CD4-positive, alpha-beta T cell treated with Interleukin-17A for 4 hours (primary cell): Measurements from ENCODE around the gene TBC1D10A.

Source experiments
- DNase-seq: peaks from one replicate; pipeline ENCODE4 v3.0.0-alpha.2; 2020; ENCODE audit warnings: mixed read lengths

Gene TBC1D10A

DNA sequence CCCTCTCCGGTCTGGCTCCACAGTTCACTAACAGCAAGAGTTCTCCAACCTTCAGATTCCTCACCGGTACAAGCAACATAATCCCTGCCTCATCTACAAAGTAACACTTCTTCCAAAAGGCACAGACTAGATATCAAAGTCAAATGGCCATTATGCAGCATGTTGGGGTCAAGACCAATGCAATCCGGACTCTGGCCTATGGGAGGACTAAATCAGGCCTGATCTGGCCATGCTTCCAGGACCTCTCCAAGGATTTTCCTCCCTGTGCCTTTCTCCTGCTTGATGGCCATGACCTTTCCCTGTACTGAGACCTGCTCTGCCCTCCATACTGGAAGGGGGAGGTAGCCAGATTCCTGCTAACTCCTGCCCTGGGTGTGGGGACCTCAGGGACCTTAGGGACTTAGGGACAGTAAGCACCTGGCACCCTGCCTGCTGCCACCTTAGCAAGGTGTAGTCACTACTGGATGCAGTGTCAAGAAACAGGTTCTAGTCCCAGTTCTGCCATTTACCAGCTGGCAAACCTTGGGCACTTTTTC is 6.7 kb downstream of the TBC1D10A start:
- no peak for DNase-seq

DNA sequence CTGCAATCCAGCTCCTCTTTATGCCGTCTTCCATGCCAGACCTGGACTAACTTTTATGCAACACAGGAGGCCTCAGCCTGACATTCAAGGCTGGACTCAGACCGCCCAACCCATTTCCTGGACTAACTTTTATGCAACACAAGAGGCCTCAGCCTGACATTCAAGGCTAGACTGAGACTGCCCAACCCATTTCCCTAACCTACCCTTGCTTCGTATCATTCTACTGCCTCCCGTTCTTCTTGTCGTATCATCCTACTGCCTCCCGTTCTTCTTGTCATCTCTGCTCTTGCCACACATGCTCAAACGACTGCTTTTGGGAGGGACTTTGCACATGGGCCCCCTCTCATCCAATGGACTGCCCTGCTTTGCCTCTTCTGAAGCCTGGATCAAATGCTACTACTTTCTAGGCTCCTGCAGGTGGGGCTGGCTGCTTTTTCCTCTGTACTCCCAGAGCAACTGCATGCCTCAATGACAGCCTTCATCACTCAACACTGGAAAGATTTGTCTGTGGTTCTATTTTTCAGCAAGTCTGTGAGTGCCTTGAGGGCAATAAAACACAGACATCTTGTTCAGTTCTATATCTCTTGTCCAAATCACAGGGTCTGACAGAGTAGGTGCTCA is 7.8 kb downstream of the TBC1D10A start:
- DNase-seq: no peak

DNA sequence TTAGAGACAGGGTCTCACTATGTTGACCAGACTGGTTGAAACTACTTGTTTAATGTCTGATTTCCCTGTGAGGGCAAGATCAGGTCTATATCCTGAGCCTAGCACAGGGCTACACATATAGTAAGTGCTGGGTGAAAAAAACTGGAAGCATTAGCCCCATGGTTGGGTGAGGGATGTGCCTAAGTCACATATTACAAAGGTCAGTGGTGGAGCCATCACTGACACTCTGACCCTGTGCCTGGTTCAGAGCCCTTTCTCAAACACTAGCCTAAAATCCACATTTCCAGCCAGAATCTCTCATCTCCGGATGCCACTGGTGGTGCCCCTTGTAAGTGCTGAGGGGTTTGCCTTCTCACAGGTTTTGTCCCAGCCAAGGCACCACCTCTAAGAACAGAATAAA is 9.0 kb downstream of the TBC1D10A start:
- no peak for DNase-seq

GRCh38 chr22:30315962-30316576 is 10.7 kb downstream of the TBC1D10A start:
- DNase-seq: peak; percentile 29

DNA sequence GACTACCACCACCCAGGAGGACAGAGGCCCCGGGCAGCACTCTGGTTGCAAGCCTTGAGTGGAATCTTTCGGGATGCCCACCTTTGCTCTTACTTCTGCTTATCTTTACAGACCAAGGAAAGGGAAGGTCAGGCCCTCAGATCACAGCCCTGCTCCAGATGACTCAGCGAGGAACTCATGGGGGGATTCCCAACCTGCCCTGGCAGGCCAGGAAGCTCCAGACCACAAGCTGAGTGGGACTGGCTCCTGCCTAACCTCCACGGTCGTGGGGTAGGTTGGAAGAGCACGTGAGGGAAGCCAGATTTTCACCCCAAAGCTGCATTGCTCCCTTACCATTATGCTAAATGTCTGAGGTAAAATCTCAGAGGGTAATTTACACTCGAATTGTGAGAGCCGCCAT is 11.8 kb downstream of the TBC1D10A start:
- DNase-seq: peak; percentile 59

DNA sequence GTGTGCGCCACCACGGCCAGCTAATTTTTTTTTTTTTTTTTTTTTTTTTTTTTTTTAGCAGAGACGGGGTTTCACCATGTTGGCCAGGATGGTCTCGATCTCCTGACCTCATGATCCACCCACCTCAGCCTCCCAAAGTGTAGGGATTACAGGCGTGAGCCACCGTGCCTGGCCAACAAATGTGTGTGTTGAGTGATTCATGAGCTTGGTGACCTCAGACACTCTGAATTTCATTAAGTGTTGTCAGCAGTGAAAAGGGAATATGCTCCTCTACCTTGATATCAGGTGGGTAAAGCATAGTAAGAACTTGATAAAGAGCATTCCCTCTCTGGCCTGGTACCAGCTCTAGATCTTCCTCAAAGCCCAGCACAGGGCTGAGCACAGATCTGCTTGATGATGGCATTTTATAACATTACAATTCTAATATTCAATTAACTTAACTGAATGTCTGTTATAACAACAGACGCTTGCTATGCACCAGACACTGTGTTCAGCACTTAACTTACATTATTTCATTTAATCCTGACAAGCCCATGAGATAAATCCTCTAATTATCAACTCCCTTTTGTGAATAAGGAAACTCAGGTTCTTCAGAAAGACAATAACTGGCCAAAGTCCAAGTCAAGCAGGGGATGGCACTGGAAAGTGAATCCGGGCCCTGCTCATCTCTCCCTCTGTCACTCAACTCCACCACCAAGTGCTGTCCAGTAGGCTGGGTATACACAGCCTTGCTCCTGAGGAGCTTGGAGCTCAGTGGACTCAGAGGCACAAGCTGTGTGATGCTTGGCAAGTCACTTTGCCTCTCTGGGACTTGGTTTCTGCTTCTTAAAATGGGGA is 13.0 kb downstream of the TBC1D10A start:
- no peak for DNase-seq

DNA sequence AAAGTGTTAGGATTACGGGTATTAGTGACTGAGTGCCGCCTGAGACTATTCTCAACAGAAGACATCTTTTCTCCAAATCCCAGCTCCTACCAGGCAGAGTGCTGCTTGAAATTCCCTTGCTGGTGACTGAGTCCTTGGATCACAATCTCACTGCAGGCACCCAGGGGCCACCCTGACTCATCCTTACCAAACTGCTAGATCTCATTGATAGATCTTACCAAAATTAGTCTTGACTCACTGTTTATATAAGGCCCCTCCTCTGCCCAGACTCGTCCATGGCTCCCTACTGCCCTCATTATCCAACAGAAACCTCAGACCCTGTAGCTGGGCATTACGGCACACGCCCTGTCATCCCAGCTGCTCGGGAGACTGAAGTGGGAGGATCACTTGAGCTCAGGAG is 14.7 kb downstream of the TBC1D10A start:
- peak; percentile 49 for DNase-seq

DNA sequence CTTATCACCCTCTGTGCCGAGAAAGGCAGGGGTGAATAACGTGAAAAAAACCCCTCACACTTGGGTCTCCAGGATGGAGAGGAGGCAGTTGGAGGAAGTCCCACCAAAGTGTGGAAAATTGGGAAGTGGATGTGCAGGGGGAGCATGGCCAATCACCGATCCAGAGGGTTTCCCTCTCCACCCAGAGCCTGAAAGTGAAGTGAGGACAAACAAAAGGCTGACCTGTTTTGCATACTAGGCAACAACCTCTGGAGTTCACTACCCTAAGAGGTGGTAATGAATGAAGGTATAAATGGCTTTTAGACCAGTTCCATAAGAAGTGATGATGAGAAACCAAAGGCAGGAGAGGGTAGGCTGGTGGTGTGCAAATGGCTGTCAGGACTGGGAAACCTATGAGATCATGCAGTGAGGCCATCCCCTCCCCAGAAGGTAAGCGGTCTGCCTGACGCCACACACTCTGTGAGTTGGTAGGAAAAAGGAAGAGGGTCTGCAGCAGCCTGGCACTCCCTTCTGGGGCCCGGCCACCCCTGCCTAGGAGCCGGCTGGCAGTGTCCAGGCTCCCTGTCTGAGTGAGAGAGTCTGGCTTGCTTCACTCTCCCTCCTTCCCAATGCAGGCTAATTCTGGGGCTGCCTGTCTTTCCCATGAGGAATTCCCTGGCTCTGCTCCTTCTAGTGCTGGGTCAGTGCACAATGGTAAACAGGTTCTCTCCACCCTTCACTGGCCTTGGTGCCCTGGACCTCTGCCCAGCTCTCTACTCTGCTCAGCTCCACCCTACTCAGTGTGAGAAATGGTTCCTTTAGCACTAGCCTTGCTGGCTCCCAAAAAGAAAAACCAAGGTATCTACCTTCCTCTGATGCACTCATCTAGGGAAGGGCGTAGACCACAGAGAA is 15.6 kb downstream of the TBC1D10A start:
- DNase-seq: no peak

- peak; percentile 51 for DNase-seq
Observed at GRCh38 chr22:30309951-30310741, 16.6 kb downstream of the TBC1D10A start.

DNA sequence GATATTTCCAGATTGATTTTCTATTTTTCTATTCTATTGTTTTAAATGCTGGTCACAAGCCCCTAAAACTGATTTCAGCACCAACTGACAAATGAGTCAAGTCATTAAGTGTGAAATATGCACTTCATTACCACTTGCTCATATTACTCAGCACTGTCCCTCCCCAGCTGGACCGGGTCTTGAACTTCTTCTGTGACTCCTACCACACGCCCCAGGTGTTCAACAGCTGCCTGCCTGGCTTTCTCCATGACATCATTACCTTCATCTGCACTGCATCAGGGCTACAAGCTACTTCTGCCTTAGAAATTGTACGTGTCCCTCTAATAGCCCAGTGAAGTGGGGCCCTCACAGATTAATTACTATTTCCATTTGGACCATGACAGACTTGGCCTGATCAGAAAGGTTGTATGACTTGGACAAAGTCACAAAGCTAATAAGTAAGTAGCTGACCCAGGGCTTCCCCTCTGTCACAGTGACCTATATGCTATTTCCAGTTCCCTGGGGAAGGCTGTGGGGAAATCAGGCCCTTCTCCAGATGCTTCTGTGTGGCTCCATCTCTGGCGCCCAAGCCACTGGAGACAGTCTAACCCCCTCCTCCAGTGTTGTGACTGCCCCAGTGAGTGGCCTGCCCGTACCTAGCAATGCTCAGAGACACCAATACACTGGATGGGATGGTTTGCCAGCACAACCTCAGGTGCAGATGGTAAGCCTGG is 18.1 kb downstream of the TBC1D10A start:
- DNase-seq: peak; percentile 62

DNA sequence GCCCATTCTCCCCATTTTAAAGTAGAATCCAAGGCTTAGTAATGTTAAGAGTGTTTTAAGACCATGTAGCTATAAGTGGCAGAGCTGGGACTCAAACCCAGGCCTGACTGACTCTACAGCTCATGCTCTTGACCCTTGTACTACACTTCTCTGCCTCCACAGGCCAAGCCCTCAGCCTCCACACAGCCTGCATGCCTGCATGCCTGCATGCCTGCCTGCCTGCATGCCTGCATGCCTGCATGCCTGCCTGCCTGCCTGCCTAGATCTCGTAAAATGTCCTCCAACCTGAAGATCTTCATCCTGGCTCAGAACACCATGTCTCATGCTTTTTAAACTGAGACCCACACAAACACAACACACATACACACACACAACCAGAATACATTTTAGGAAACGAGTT is 18.6 kb downstream of the TBC1D10A start:
- DNase-seq: no peak

GRCh38 chr22:30307041-30307574 is 19.6 kb downstream of the TBC1D10A start:
- peak; percentile 27 for DNase-seq

DNA sequence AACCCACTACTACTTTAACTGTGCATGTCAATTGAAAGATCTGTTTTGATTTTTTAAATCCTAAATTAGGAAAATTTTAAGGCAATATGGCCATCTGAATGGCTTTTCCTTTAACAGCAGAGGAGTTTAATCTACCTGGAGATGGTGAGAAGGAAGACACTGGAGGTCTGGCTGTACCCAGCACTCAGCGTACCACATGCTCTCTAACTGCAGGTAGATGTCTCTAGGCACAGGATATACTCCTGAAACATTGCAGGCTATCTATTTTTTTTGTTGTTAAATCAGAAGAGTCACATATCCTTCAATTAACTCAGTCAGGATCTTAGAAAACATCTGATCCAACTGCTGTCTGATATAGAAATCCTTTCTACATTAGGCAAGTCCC is 20.1 kb downstream of the TBC1D10A start:
- DNase-seq: peak; percentile 31

DNA sequence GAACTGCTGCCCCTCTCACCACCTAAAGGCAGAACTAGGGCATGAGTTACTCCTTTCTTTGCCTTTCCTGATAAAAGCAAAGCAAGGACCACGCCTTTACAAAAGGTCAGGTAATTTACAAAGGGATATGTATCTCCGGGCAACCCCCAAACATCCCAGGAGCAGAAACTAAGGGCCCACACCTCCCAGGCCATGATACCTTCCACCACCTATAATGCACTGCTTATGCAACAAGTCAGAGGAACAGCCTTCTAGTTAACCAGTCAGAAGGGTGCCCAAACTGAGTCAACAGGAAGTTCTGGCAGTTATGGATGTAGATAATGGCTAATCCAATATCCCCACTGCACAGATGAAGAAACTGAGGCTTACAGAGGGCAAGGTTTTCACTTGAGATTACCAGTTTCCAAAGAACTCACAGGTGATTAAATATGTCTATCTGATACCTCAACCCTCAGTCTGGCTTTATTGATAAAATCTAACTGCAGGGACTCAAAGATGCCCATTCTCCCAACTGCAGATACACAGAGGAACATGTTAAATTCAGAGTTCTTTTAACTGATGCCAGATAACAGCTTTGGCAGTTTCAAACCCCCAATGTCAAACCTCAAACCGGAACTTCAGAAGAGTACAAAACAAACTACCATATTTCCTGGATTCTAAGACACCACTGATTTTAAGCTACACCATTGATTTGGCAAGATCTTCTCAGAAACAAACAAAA is 20.7 kb downstream of the TBC1D10A start:
- peak; percentile 46 for DNase-seq

DNA sequence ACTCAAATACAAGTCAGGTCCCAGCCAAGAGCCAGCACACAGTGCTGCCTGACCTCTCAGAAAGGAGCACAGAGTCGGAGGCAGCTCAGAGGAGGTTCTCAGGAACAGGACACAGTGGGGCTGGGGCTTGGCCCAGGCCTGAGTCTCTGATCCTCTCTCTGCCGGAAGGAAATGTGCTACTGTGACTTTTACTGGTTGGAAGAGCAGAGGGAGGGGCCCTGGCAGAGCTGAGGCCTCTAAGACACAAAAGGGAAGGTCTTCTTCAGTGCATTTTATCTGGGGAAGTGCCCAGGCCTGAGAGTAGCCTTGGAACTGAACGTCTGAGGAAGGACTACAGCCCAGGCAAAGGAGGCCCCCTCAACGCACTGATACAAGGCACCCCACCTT is 21.2 kb downstream of the TBC1D10A start:
- DNase-seq: peak; percentile 74

- DNase-seq: no peak
Observed at GRCh38 chr22:30304495-30305244, 22.1 kb downstream of the TBC1D10A start.

DNA sequence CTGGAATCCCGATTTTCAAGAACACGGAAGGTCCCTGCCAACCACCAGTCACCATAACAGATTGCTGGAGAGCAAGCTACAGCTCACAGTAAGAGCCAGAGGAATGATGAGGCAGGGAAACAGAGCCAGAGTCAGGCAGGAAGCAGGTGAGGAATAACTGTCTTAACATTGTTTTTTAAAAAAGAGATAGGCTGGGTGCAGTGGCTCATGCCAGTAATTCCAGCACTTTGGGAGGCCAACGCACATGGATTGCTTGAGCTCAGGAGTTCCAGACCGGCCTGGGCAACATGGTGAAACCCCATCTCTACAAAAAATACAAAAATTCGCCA is 24.0 kb downstream of the TBC1D10A start:
- no peak for DNase-seq

DNA sequence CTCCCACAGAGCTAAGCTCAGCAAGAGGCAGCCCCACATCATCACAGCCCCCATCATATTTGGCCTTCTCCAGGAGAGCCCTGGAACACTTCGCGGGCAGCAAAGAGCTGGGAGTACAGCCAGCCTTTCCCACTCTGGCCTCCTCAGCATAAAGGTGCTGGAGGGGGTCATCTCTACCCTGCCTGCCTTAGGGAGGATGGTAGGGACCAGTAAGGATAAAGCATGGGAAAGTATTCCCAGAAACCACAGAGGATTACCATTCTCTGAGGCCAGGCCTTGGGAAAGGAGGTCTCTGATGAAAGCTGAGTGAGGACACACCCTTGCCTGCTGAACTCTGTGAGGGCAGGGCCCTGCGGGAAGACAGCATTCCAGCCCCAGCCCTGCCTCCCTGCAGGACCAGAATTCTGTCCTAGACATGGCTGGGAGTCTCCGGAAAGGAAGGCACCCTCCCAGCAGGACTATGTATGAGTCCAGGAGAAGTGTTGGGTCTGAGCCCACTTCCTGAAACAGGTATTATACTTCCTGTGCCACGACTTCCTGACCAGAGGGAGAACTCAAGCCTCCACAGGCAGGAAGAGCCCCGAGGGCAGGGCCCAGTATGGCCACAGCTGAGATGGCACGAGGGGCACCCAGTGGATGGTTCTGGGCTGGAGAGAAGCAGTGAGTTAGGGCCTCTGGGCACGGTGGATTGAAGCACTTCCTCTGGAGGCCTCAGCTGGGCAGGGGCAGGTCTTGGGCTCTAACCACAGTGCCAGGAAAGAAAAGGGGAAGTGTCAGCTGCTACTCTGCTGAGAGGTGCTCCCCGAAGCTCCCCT is 24.5 kb downstream of the TBC1D10A start:
- peak; percentile 32 for DNase-seq

- no peak for DNase-seq
Observed at GRCh38 chr22:30299322-30299721, 27.4 kb downstream of the TBC1D10A start.
